SU-DHL-6 (cell line): Measurements from ENCODE around the gene RASSF3.

Source experiments
- H2AFZ ChIP-seq: fragments of 200-600 bp; sonication (generic); 2 replicates; pipeline ENCODE4 v1.6.1; 2014; ENCODE audit warnings: low read depth, mild to moderate bottlenecking, moderate library complexity, mixed read lengths, antibody characterized with exemption, low read length; ENCODE audit not compliant: severe bottlenecking
- H3F3A ChIP-seq: fragments of 200-600 bp; shearing (Covaris generic); 2 replicates; pipeline ENCODE4 v1.6.0; 2016; ENCODE audit warnings: antibody characterized with exemption, mild to moderate bottlenecking; ENCODE audit not compliant: insufficient read depth
- H3K27ac ChIP-seq: fragments of 200-600 bp; sonication (generic); 2 replicates; pipeline ENCODE4 v1.5.1; 2016; ENCODE audit warnings: low read depth, mild to moderate bottlenecking, low read length, moderate library complexity, mixed read lengths
- H3K27me3 ChIP-seq: fragments of 200-600 bp; sonication (generic), shearing (Covaris generic); 2 replicates; pipeline ENCODE4 v1.6.0; 2014; ENCODE audit warnings: mild to moderate bottlenecking, low read length
- H3K36me3 ChIP-seq: fragments of 200-600 bp; sonication (generic); 2 replicates; pipeline ENCODE4 v1.6.1; 2014; ENCODE audit warnings: mild to moderate bottlenecking, low read length, mixed read lengths
- H3K4me2 ChIP-seq: fragments of 300-600, 200-600 bp; shearing (Covaris generic), sonication (generic); 2 replicates; pipeline ENCODE4 v1.6.0; 2014; ENCODE audit warnings: low read length, low read depth, mild to moderate bottlenecking; ENCODE audit not compliant: poor library complexity, severe bottlenecking
- H3K4me3 ChIP-seq: fragments of 200-600 bp; sonication (generic); 2 replicates; pipeline ENCODE4 v1.5.1; 2014; ENCODE audit warnings: antibody characterized with exemption, low read length, mild to moderate bottlenecking, mixed read lengths; ENCODE audit not compliant: insufficient read depth, poor library complexity, severe bottlenecking
- H3K79me2 ChIP-seq: fragments of 200-600 bp; sonication (generic); 2 replicates; pipeline ENCODE4 v1.6.1; 2014; ENCODE audit warnings: mild to moderate bottlenecking, low read length, moderate library complexity; ENCODE audit not compliant: insufficient read depth
- H3K9ac ChIP-seq: fragments of 200-600 bp; sonication (generic); 2 replicates; pipeline ENCODE4 v1.7.0; 2014; ENCODE audit warnings: mild to moderate bottlenecking, low read length
- H3K9me2 ChIP-seq: fragments of 200-600 bp; sonication (generic); replicated peaks from 2 replicates; pipeline ENCODE4 v1.6.1; 2014; ENCODE audit warnings: low read length; ENCODE audit not compliant: insufficient read depth
- H3K9me3 ChIP-seq: fragments of 200-600 bp; sonication (generic); 2 replicates; pipeline ENCODE4 v1.6.1; 2014; ENCODE audit warnings: low read length, mixed read lengths; ENCODE audit not compliant: insufficient read depth
- H4K20me1 ChIP-seq: fragments of 200-600 bp; sonication (generic); 2 replicates; pipeline ENCODE4 v1.6.1; 2014; ENCODE audit warnings: low read depth, mild to moderate bottlenecking, antibody characterized with exemption, low read length, moderate library complexity, mixed read lengths
- EZH2phosphoT487 ChIP-seq: fragments of 200-600 bp; sonication (generic), shearing (Covaris generic); conservative IDR thresholded peaks from 2 replicates; pipeline ENCODE4 v1.6.1; 2018; ENCODE audit warnings: mild to moderate bottlenecking, antibody characterized with exemption, low read length, moderate library complexity, mixed read lengths
- TF ChIP-seq, protein P1 (sequence below): fragments of 200-600 bp; sonication (generic); IDR thresholded peaks from one replicate; pipeline ENCODE4 v1.5.1; 2017; ENCODE audit warnings: antibody characterized with exemption, mild to moderate bottlenecking, low read length, moderate library complexity; ENCODE audit not compliant: insufficient read depth, poor library complexity, severe bottlenecking

Gene RASSF3

DNA sequence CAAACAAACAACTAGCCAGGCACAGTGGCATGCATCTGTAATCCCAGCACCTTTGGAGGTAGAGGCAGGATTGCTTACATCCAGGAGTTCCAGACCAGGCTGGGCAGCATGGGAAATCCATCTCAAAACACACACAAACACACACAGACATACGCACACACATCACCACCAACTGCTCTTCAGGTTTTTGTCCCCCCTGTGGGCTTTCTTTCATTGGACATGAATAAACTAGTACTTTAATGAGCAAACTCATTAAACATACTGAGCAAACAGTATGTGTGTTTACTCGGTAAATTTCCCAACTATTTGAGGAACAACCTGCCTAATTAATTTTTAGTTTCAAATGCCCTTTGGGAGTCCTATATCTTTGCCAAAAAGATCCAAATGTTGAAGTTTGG lies 10.1 kb upstream of the RASSF3 start:
- H2AFZ ChIP-seq: no peak overlapping the region

DNA sequence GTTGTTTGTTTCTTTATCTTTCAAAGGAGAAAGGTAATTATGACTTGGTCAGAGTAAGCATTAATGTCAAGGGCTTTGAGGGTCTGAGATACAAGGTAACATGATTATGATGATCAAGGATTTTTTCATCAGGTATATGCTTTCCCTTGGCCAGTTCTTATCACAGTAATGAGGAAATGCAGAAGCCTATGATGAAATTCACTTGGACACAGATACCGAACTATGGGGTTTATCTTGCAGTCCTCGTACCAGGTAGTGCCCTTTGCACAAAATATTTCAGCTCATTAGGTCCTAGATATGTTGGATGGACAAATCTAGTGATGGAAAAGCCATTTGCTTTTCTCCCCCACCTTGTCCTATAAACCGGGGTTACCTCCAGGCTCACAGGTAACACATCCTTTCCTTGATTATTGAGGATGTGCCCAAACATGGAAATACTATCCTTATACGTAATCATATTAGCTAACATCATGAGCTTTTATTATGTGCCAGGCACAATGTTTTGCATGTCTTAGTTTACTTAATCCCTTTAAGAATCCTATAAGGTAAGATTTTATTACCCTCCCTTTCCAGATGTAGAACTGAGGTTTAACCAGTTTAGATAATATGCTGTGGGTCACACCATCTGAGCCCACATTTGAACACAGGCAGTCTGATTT lies 7.0 kb upstream of the RASSF3 start:
- TF ChIP-seq EZH2phosphoT487: no peak
- TF ChIP-seq, protein P1, sequence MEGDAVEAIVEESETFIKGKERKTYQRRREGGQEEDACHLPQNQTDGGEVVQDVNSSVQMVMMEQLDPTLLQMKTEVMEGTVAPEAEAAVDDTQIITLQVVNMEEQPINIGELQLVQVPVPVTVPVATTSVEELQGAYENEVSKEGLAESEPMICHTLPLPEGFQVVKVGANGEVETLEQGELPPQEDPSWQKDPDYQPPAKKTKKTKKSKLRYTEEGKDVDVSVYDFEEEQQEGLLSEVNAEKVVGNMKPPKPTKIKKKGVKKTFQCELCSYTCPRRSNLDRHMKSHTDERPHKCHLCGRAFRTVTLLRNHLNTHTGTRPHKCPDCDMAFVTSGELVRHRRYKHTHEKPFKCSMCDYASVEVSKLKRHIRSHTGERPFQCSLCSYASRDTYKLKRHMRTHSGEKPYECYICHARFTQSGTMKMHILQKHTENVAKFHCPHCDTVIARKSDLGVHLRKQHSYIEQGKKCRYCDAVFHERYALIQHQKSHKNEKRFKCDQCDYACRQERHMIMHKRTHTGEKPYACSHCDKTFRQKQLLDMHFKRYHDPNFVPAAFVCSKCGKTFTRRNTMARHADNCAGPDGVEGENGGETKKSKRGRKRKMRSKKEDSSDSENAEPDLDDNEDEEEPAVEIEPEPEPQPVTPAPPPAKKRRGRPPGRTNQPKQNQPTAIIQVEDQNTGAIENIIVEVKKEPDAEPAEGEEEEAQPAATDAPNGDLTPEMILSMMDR: no peak
- Histone ChIP-seq H4K20me1 (no peaks in the 10 kb centered on the region), H3K36me3 (no peaks in the 10 kb centered on the region), H3K9ac (no peak overlapping the region), H3F3A (no peaks in the 10 kb centered on the region), H3K79me2 (no peaks in the 10 kb centered on the region), H3K4me3 (no peak overlapping the region), H2AFZ (no peak overlapping the region), H3K9me3 (no peaks in the 10 kb centered on the region), H3K9me2 (no peaks in the 10 kb centered on the region), H3K27ac (no peak overlapping the region), H3K4me2 (no peak overlapping the region), H3K27me3 (no peaks in the 10 kb centered on the region)

More for the DNA sequence above, 10.1 kb upstream of the RASSF3 start:
- Histone ChIP-seq H3K27me3 (no peaks in the 10 kb centered on the region), H3K27ac (no peak overlapping the region), H3F3A (no peaks in the 10 kb centered on the region), H3K9me2 (no peaks in the 10 kb centered on the region), H3K36me3 (no peaks in the 10 kb centered on the region), H3K9ac (no peak overlapping the region), H4K20me1 (no peaks in the 10 kb centered on the region), H3K9me3 (no peaks in the 10 kb centered on the region), H3K79me2 (no peaks in the 10 kb centered on the region), H3K4me2 (no peak overlapping the region), H3K4me3 (no peak overlapping the region)
- TF ChIP-seq EZH2phosphoT487: no peak

DNA sequence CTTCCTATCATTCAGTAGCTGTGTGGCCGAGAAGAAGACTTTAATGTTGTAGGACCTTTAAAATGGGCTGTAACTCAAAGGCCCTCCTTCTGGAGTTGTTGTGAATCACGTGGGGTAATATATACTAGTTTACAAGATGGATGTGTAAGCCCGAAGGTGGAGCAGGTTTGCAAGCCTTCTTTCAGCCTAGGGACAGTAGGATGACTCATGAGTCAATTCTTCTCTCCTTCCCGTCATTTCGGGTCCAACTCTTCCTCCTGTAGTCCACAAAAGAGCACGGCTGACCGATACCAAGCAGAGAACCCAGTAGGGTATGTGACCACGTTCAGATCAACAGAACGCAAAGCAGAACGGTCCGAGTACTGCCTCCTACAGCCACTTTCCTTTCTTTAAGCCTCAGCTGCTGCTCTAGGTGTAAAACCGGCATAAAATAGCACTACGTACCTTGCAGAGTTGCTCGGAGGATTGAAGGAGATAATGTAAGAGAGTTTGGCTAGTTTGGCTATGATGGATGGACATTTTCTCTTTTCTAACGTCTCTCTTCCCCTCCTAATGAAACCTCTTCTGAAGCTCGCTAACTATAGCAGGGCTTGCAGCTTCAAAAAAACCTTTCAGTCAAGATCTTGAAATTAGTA lies 1.3 kb upstream of the RASSF3 start:
- Histone ChIP-seq H3K27ac (peak overlapping the region; percentile 81), H3K36me3 (no peaks in the 10 kb centered on the region), H3K4me2 (peak overlapping the region; percentile 69), H3K9me2 (no peaks in the 10 kb centered on the region), H3F3A (peaks cover 39% of the 10 kb centered on the region), H3K9ac (peak overlapping the region; percentile 73), H3K4me3 (peak overlapping the region; percentile 69), H4K20me1 (no peaks in the 10 kb centered on the region), H3K27me3 (no peaks in the 10 kb centered on the region), H3K9me3 (no peaks in the 10 kb centered on the region), H2AFZ (peak overlapping the region; percentile 85), H3K79me2 (peaks cover 31% of the 10 kb centered on the region)
- no peak for TF ChIP-seq EZH2phosphoT487
- TF ChIP-seq, protein P1: no peak

DNA sequence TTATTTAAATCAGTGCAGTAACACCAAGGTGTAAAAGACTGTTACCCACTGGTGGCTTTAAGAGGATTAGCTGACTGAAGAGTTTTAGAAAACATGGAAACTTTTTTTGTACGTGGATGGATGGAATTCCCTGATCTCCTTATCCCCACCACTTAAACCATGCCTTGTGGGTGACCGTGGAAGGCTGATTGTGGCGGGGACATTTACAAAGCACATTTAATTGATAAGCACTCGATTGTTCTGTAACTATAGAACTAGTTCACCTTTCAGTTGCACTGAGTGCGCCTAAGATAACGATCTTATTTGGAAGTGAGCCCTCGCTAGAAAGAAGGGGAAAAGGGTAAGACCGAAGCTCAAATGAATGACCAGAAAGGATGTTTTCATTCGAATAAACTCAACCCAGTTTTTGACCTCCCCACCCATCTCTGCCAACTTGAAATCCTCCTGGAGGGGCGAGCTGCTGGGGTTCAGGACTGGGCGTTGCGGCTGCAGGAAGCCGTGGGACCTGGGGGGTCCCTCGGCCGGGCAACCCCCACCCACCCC lies 688 bp upstream of the RASSF3 start:
- Histone ChIP-seq H3K36me3 (0 out of 2 replicates have a peak, but pooled peaks cover 2% of the 10 kb centered on the region), H3K27me3 (no peaks in the 10 kb centered on the region), H3K9ac (peak overlapping the region; percentile 73), H3K79me2 (peaks cover 37% of the 10 kb centered on the region), H3F3A (peaks cover 39% of the 10 kb centered on the region), H4K20me1 (no peaks in the 10 kb centered on the region), H3K4me2 (peak overlapping the region; percentile 69), H3K4me3 (peak overlapping the region; percentile 69), H2AFZ (peak overlapping the region; percentile 85), H3K27ac (peak overlapping the region; percentile 81), H3K9me3 (no peaks in the 10 kb centered on the region), H3K9me2 (no peaks in the 10 kb centered on the region)
- TF ChIP-seq EZH2phosphoT487: no peak
- TF ChIP-seq, protein P1: no peak
